Measurements from ENCODE around the gene DFFB.
A peak's percentile ranks its signal among the peaks of the same experiment; 100 is the strongest.

The DFFB gene

GRCh38 chr1:3903141-3904005 lies 46.1 kb downstream of the DFFB start:
- no peak for TF ChIP-seq CTCF (conservative IDR thresholded peaks at IDR 0.05; ENCODE audit: low read depth, low read length)
- peak; percentile 19 for DNase-seq (ENCODE audit: low read depth)
- no peak overlapping the region for H3K4me3 ChIP-seq (ENCODE audit: low read depth, low read length)

- no peak overlapping the region for H3K4me3 ChIP-seq (ENCODE audit: low read depth, low read length)
- no peak for DNase-seq (ENCODE audit: low read depth)
- no peak for TF ChIP-seq CTCF (conservative IDR thresholded peaks at IDR 0.05; ENCODE audit: low read depth, low read length)
Observed at GRCh38 chr1:3904006-3904842, 46.9 kb downstream of the DFFB start.

- no peak overlapping the region for H3K4me3 ChIP-seq (ENCODE audit: low read depth, low read length)
- DNase-seq (ENCODE audit: low read depth) = no peak
- TF ChIP-seq CTCF (conservative IDR thresholded peaks at IDR 0.05; ENCODE audit: low read depth, low read length) = no peak
Observed at GRCh38 chr1:3904843-3905185, 47.5 kb downstream of the DFFB start.

DNA sequence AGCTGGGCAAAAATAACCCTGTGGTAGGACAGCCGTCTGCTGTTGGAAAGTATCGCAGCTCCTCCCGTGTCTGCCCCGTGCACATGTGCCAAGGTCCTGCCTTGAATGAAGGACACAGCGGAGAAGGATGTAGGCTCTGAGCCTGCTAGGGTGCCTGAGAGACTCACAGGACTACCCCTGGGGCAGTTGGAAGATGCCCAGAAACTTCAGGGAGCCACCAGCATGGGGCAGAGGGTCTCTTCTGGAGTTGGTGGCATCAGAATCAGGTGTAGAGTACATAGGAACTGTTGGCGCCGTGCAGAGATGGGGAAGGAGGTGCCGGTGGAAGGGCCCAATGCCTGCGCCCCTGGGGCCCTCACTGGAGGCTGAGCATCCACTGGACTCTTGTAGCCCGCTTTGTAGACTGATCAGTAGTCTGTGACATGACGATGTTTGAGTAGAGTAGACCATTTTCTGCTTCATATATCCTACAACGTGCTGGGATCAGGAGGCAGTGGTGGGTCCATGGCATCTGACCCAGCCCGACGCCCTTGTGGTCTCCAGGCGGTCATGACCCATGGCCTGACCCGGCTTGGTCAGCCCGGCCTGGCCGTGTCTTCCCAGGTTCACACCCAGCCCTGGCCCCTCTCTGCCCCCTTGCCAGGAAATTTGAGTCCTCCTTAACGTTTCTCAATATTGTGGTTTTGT lies 48.1 kb downstream of the DFFB start:
- TF ChIP-seq CTCF (conservative IDR thresholded peaks at IDR 0.05; ENCODE audit: low read depth, low read length) = no peak
- DNase-seq (ENCODE audit: low read depth) = no peak

GRCh38 chr1:3905953-3906671 lies 48.8 kb downstream of the DFFB start:
- TF ChIP-seq CTCF (conservative IDR thresholded peaks at IDR 0.05; ENCODE audit: low read depth, low read length) = no peak
- no peak overlapping the region for H3K4me3 ChIP-seq (ENCODE audit: low read depth, low read length)
- no peak for DNase-seq (ENCODE audit: low read depth)

More for the DNA sequence above, 48.1 kb downstream of the DFFB start:
- H3K4me3 ChIP-seq (ENCODE audit: low read depth, low read length) = no peak overlapping the region

GRCh38 chr1:3906672-3907020 lies 49.4 kb downstream of the DFFB start:
- no peak for DNase-seq (ENCODE audit: low read depth)
- TF ChIP-seq CTCF (conservative IDR thresholded peaks at IDR 0.05; ENCODE audit: low read depth, low read length) = no peak
- H3K4me3 ChIP-seq (ENCODE audit: low read depth, low read length) = no peak overlapping the region

All from choroid plexus epithelial cell (primary cell).